ENCODE results near the gene TICAM1.

TICAM1 gene

GRCh38 chr19:4773047-4773640, 58.4 kb downstream of the TICAM1 start:
- Histone ChIP-seq H3K27ac (ENCODE audit: low read depth, low read length) (no peak overlapping the region), H3K27me3 (ENCODE audit: control insufficient read depth, insufficient read depth, low read length) (peaks cover 4% of the 10 kb centered on the region), H3K9ac (ENCODE audit: low read length) (no peak overlapping the region), H3K4me3 (ENCODE audit: low read length) (no peak overlapping the region), H3K36me3 (ENCODE audit: control insufficient read depth, insufficient read depth, low read length) (no peaks in the 10 kb centered on the region), H3K4me1 (ENCODE audit: control insufficient read depth, insufficient read depth, low read length) (no peaks in the 10 kb centered on the region)

GRCh38 chr19:4772566-4772965, 58.9 kb downstream of the TICAM1 start:
- Histone ChIP-seq H3K27ac (ENCODE audit: low read depth, low read length) (no peak overlapping the region), H3K4me3 (ENCODE audit: low read length) (no peak overlapping the region), H3K27me3 (ENCODE audit: control insufficient read depth, insufficient read depth, low read length) (peaks cover 4% of the 10 kb centered on the region), H3K4me1 (ENCODE audit: control insufficient read depth, insufficient read depth, low read length) (no peaks in the 10 kb centered on the region), H3K9ac (ENCODE audit: low read length) (no peak overlapping the region), H3K36me3 (ENCODE audit: control insufficient read depth, insufficient read depth, low read length) (no peaks in the 10 kb centered on the region)

- no peaks in the 10 kb centered on the region for H3K4me1 ChIP-seq (ENCODE audit: control insufficient read depth, insufficient read depth, low read length)
- no peaks in the 10 kb centered on the region for H3K27me3 ChIP-seq (ENCODE audit: control insufficient read depth, insufficient read depth, low read length)
- no peaks in the 10 kb centered on the region for H3K36me3 ChIP-seq (ENCODE audit: control insufficient read depth, insufficient read depth, low read length)
- no peak overlapping the region for H3K4me3 ChIP-seq (ENCODE audit: low read length)
- H3K27ac ChIP-seq (ENCODE audit: low read depth, low read length): no peak overlapping the region
- H3K9ac ChIP-seq (ENCODE audit: low read length): no peak overlapping the region
These were observed 62.4 kb downstream of the TICAM1 start for GRCh38 chr19:4768934-4769777.
